GM12874 (cell line): ENCODE measurements around the gene SRRM1.

Experiments
- TF ChIP-seq, protein P1 (sequence below): IDR thresholded peaks from 2 replicates; pipeline ENCODE4 v1.5.1; 2011; ENCODE audit warnings: low read depth, mild to moderate bottlenecking, control low read depth, low read length, moderate library complexity; ENCODE audit not compliant: insufficient read depth

SRRM1 gene

GRCh38 chr1:24688621-24689195, 45.6 kb downstream of the SRRM1 start:
- TF ChIP-seq, protein P1, sequence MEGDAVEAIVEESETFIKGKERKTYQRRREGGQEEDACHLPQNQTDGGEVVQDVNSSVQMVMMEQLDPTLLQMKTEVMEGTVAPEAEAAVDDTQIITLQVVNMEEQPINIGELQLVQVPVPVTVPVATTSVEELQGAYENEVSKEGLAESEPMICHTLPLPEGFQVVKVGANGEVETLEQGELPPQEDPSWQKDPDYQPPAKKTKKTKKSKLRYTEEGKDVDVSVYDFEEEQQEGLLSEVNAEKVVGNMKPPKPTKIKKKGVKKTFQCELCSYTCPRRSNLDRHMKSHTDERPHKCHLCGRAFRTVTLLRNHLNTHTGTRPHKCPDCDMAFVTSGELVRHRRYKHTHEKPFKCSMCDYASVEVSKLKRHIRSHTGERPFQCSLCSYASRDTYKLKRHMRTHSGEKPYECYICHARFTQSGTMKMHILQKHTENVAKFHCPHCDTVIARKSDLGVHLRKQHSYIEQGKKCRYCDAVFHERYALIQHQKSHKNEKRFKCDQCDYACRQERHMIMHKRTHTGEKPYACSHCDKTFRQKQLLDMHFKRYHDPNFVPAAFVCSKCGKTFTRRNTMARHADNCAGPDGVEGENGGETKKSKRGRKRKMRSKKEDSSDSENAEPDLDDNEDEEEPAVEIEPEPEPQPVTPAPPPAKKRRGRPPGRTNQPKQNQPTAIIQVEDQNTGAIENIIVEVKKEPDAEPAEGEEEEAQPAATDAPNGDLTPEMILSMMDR = peak; percentile 86

DNA sequence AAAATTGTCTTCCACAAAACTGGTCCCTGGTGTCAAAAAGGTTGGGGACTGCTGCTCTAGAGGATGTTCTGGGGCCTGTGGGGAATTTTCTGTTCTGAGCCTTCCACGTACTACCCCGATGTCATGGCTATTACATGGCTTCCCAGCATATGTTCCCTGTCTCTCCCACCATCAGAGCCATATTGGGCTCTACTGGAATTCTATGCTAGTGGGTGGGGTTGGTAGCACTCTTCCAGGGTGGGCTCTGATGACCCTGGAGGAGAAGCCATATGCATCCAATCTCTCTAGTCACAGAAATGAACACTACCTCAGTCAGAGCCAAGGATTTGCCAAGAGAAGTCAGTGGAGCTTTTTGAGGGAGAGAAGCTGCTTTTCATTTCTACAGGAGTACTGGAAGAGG, 47.9 kb downstream of the SRRM1 start:
- TF ChIP-seq, protein P1 = no peak

DNA sequence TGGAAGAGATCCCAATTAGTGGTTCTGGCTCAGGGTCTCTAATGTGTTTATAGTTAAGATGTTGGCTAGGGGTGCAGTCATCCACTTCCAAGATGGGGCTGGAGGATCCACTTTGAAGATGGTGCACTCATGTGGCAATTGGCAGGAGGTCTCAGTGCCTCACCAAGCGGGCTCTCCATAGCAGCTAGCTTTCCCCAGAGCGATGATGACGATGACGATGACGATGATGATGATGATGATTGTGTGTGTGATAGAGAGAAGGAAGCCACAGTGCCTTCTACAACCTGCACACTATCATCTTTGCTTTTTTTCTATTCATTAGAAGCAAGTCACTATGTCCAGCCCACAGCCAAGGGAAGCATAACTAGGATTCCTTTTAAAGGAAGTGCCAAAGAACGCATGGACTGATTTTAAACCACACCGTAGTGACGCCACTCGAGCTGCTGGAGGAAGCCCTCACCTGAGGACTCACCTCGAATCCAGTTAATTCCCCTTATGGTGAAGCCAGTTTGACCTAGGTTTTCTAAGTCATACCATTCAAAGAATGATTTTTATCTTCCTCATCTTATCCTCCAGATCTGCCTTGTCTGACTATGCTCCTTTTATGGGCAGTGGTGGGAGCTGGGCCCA, 49.4 kb downstream of the SRRM1 start:
- TF ChIP-seq, protein P1 = no peak

DNA sequence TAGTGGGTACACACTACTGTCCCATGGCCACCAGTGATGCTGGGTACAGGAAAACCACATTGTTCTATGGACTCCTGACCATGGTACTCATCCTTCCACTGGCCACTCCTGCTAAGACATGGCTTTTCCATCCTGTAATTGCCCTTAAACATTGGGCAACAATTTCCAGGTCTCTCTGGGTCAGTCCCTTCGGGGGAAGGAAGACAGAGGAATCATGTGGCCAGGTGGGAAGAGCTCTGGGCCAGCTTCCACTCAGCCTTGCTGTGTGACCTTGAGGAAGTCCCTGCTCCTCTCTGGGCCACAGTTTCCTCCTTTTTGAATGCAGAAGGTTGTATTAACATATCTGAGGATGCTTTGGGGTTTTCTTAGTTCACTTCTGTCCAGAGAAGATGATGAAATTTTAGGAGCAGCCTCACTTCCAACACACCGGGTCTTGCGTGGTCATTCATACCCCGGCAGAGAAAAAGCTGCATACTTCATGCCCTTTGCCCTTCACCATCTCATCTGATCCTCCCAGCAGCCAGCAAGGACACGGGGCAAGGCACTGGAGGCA, 50.8 kb downstream of the SRRM1 start:
- TF ChIP-seq, protein P1 = no peak

- TF ChIP-seq, protein P1 = no peak
Observed at GRCh38 chr1:24694380-24694843, 51.3 kb downstream of the SRRM1 start.

DNA sequence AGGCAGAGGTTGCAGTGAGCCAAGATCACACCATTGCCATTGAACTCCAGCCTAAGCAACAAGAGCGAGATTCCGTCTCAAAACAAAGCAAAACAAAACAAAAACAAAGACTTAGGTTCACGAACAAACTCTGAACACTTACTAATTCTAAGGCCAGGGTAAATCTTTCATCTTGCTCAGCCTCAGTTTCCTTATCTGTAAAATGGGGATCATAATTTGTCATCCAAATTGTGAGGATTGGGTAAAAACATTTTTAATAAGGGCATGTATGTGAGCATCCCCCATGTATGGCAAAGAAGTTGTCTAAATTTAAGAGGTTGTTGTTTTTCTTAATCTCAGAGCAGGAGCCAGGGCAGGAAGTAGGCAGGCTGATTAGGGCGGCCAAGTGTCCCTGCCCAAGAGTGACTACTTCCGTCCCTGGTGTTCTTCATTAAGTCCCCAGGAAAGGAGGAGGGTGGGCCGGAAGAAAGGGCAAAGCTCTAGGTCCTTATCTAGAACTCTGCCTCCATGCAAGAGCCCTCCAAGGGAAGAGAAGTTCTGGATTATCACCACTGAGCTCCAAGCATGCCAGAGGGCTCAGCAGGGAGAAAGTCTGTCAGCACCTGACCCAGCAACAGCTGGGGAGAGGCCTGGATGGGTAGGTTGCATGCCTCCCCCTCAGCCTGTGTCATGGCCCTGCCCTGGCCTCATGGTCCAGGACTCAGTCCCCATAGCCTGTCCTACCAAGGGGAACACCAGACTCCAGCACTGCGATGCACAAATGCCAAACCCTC, 52.3 kb downstream of the SRRM1 start:
- TF ChIP-seq, protein P1 = no peak
